Measurements from ENCODE around the gene MFN2.
A peak's percentile ranks its signal among the peaks of the same experiment; 100 is the strongest.

MFN2 gene

DNA sequence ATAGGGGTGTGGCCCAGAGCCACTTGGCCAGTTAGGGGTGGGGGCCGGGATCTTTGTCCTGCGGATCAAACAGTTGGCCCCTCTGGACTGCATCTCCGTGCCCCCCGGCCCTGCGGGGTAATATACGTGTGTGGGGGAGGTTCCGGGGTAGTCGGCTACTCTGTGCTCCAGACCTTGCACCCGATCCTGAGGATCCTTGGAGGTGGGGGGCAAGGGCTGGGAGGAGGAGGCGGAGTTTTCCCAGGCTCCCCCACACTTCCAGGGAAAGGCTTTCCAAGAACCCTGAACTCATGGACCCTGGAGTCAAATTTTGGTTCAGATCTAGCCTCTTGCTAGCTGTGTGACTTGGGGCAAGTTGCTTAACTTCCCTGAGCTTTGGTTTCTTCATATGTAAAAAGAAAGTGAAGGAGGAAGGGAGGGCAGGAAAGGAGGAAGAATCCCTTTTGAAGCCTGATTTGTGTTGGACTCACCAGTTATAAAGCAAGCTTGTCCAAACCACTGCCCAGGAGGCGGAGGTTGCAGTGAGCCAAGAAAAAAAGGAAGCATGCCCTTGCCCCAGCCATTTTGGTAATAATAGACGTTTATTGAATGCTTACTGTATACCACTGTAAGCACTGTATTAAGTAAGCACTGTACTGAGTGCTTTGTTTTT, 39.7 kb downstream of the MFN2 start:
- peak overlapping the region; percentile 76 for H3K27ac ChIP-seq (ENCODE audit: low read length)
- peaks cover 34% of the 10 kb centered on the region for H3K79me2 ChIP-seq (ENCODE audit: insufficient read depth, low read length)
- H3K9me3 ChIP-seq (ENCODE audit: insufficient read depth, low read length, severe bottlenecking), result no peaks in the 10 kb centered on the region
- peaks cover 6% of the 10 kb centered on the region; the same call in 1 of the 2 replicates for H4K20me1 ChIP-seq (ENCODE audit: insufficient read depth, low read length)
- ATAC-seq (ENCODE audit: insufficient read depth, low read depth), result peak; percentile 4; the same call in 2 of the 3 replicates
- peak overlapping the region; percentile 86 for H3K4me2 ChIP-seq (ENCODE audit: insufficient read depth, low read length)
- DNase-seq, result no peak
- peak overlapping the region; percentile 89 for H2AFZ ChIP-seq (ENCODE audit: low read depth, low read length)
- H3K27me3 ChIP-seq (ENCODE audit: insufficient read depth, low read length, poor library complexity), result no peaks in the 10 kb centered on the region
- peak overlapping the region; percentile 85 for H3K9ac ChIP-seq (ENCODE audit: low read depth, low read length)
- TF ChIP-seq, protein P1, sequence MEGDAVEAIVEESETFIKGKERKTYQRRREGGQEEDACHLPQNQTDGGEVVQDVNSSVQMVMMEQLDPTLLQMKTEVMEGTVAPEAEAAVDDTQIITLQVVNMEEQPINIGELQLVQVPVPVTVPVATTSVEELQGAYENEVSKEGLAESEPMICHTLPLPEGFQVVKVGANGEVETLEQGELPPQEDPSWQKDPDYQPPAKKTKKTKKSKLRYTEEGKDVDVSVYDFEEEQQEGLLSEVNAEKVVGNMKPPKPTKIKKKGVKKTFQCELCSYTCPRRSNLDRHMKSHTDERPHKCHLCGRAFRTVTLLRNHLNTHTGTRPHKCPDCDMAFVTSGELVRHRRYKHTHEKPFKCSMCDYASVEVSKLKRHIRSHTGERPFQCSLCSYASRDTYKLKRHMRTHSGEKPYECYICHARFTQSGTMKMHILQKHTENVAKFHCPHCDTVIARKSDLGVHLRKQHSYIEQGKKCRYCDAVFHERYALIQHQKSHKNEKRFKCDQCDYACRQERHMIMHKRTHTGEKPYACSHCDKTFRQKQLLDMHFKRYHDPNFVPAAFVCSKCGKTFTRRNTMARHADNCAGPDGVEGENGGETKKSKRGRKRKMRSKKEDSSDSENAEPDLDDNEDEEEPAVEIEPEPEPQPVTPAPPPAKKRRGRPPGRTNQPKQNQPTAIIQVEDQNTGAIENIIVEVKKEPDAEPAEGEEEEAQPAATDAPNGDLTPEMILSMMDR (IDR thresholded peaks at IDR 0.05; ENCODE audit: borderline replicate concordance, extremely low read depth, low read length, poor library complexity, severe bottlenecking), result no peak
- no peak for TF ChIP-seq EZH2 (IDR thresholded peaks at IDR 0.05; ENCODE audit: borderline replicate concordance, low read depth, low read length, severe bottlenecking)
- peak overlapping the region; percentile 67 to 90 for H3K4me3 ChIP-seq (ENCODE audit: low read depth in 1 of 2, low read length in 2 of 2)
- H3K36me3 ChIP-seq (ENCODE audit: insufficient read depth, low read length), result peaks cover 28% of the 10 kb centered on the region
- peaks cover 20% of the 10 kb centered on the region for H3K4me1 ChIP-seq (ENCODE audit: insufficient read depth, low read length)

DNA sequence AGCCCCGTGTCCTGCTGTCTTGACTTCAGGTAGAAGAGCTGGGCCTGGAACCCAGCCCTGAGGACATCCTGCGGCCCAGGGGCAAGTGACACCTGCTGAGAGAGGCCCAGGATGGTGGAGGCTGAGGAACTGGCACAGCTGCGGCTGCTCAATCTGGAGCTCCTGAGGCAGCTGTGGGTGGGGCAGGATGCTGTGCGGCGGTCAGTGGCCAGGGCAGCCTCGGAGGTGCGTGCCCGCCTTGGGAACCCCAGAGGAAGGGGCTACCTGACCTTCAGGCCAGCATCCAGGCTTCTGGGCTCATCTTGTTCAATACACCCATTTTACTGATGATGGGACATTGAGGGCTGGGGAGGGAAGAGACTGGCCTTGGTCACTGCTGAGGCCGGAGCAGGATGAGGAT, 41.4 kb downstream of the MFN2 start:
- Histone ChIP-seq H3K4me3 (ENCODE audit: low read depth in 1 of 2, low read length in 2 of 2) (no peak overlapping the region), H2AFZ (ENCODE audit: low read depth, low read length) (no peak overlapping the region), H3K4me2 (ENCODE audit: insufficient read depth, low read length) (peak overlapping the region; percentile 11; the same call in 1 of the 2 replicates), H3K27me3 (ENCODE audit: insufficient read depth, low read length, poor library complexity) (no peaks in the 10 kb centered on the region), H3K9me3 (ENCODE audit: insufficient read depth, low read length, severe bottlenecking) (no peaks in the 10 kb centered on the region), H4K20me1 (ENCODE audit: insufficient read depth, low read length) (peaks cover 6% of the 10 kb centered on the region; the same call in 1 of the 2 replicates), H3K9ac (ENCODE audit: low read depth, low read length) (no peak overlapping the region), H3K27ac (ENCODE audit: low read length) (no peak overlapping the region), H3K79me2 (ENCODE audit: insufficient read depth, low read length) (peaks cover 34% of the 10 kb centered on the region), H3K4me1 (ENCODE audit: insufficient read depth, low read length) (peaks cover 20% of the 10 kb centered on the region), H3K36me3 (ENCODE audit: insufficient read depth, low read length) (peaks cover 43% of the 10 kb centered on the region)
- no peak for TF ChIP-seq EZH2 (IDR thresholded peaks at IDR 0.05; ENCODE audit: borderline replicate concordance, low read depth, low read length, severe bottlenecking)
- TF ChIP-seq, protein P1 (IDR thresholded peaks at IDR 0.05; ENCODE audit: borderline replicate concordance, extremely low read depth, low read length, poor library complexity, severe bottlenecking), result no peak
- DNase-seq, result no peak
- no peak for ATAC-seq (ENCODE audit: insufficient read depth, low read depth)

DNA sequence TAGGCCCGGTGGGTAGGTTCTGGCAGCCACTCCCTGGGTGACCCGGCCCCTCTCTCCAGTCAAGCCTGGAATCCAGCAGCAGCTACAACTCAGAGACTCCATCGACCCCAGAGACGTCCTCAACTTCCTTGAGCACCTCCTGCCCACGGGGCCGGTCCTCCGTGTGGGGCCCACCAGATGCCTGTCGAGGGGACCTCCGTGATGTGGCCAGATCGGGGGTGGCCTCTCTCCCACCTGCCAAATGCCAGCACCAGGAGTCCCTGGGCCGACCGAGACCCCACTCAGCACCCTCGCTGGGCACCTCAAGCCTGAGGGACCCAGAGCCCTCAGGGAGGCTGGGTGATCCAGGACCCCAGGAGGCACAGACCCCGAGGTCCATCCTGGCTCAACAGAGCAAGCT, 41.8 kb downstream of the MFN2 start:
- H4K20me1 ChIP-seq (ENCODE audit: insufficient read depth, low read length), result peaks cover 6% of the 10 kb centered on the region; the same call in 1 of the 2 replicates
- H3K27ac ChIP-seq (ENCODE audit: low read length), result no peak overlapping the region
- H3K9ac ChIP-seq (ENCODE audit: low read depth, low read length), result no peak overlapping the region
- TF ChIP-seq, protein P1 (IDR thresholded peaks at IDR 0.05; ENCODE audit: borderline replicate concordance, extremely low read depth, low read length, poor library complexity, severe bottlenecking), result no peak
- TF ChIP-seq EZH2 (IDR thresholded peaks at IDR 0.05; ENCODE audit: borderline replicate concordance, low read depth, low read length, severe bottlenecking), result no peak
- no peaks in the 10 kb centered on the region for H3K27me3 ChIP-seq (ENCODE audit: insufficient read depth, low read length, poor library complexity)
- ATAC-seq (ENCODE audit: insufficient read depth, low read depth), result no peak
- peaks cover 20% of the 10 kb centered on the region for H3K4me1 ChIP-seq (ENCODE audit: insufficient read depth, low read length)
- DNase-seq, result no peak
- no peak overlapping the region for H2AFZ ChIP-seq (ENCODE audit: low read depth, low read length)
- no peak overlapping the region for H3K4me3 ChIP-seq (ENCODE audit: low read depth in 1 of 2, low read length in 2 of 2)
- peaks cover 46% of the 10 kb centered on the region for H3K36me3 ChIP-seq (ENCODE audit: insufficient read depth, low read length)
- 0 out of 2 replicates have a peak overlapping the region, but pooled peaks have one; percentile 11 for H3K4me2 ChIP-seq (ENCODE audit: insufficient read depth, low read length)
- no peaks in the 10 kb centered on the region for H3K9me3 ChIP-seq (ENCODE audit: insufficient read depth, low read length, severe bottlenecking)
- H3K79me2 ChIP-seq (ENCODE audit: insufficient read depth, low read length), result peaks cover 34% of the 10 kb centered on the region
